GM19467 (cell line): ENCODE data around the gene IRX4.

Experiments
- ATAC-seq: cut with Tn5 transposase; IDR thresholded peaks from one replicate; pipeline ENCODE4 v1.9.1; 2021; ENCODE audit warnings: mild to moderate bottlenecking, moderate library complexity; ENCODE audit not compliant: unreplicated experiment

IRX4 gene

GRCh38 chr5:1892685-1893445 lies 10.1 kb upstream of the IRX4 start:
- no peak for ATAC-seq

DNA sequence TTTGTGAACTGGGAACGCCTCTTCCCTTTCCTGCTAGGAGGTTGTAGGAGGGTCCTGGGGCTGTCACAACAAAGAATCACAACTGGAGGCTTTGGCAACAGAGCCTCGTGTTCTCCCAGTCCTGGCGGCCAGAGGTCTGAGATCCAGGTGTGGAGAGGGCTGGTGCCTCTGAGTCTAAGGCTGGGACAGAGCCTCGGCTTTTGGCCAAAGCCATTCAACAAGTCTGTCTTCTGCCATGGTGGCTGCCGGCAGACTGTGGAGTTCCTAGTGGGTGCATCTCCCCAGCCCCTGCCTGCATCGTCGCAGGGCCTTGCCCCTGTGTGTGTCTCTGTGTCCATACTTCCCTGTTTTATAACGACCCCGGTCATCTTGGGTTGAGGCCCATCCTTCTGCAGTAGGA lies 9.5 kb upstream of the IRX4 start:
- no peak for ATAC-seq

DNA sequence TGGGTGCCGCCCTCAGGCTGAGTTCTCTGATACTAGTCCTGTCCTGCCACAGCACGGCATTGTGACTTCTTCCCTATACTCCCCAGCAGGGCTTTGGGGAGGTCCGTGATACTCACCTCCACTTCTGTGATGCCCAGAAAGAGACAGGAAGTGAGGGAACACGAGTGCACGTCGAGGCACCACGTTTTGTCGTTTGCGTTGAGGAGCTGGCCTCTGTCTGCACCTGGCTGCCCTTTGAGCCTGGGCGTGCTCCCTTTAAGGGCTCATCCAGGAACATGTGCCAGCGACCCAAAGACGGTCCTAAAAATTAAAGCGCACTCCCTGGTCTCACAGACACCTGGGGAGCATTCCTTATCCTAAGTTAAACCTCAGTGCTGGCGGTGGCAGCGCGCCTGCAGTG lies 8.7 kb upstream of the IRX4 start:
- ATAC-seq = no peak

GRCh38 chr5:1890296-1890695 lies 7.6 kb upstream of the IRX4 start:
- no peak for ATAC-seq

- ATAC-seq = no peak
These were observed 6.8 kb upstream of the IRX4 start for GRCh38 chr5:1889321-1890065.

DNA sequence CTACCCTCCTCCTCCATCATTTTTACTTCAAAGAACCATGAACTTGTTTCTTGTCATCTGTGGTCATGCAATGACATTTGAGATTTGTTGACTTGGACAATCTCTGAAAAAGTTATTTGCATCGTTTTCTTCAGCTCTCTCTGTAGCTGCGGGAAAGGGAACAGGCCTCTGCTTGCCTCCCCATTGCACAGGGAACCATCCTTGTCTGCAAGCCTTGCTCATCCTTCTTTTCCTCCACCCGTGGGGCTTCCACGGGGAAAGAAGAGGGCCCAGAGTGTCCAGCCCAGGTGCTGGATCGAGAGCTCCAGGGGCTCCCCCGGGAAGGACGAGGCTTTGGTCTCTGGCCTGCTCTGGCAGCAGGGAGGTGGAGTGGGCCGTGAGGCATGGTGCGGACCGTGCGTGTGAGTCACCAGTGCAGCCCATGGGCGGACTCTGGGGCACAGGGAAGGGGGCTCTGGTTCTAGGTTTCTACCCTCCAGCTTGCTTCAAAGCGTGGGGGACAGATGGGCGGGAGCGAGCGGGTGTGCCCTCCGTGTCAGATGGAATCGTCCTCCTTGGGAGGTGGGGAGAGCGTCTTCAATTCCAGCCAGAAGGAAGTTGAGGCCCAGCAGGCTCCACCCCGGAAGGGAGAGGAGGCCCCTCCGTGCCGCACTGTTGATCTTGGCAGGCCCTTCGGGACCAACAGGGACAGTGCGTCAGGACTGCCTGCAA lies 6.0 kb upstream of the IRX4 start:
- ATAC-seq = no peak

- ATAC-seq = no peak
These were observed 5.0 kb upstream of the IRX4 start for GRCh38 chr5:1887588-1888360.

GRCh38 chr5:1886846-1887587 lies 4.3 kb upstream of the IRX4 start:
- ATAC-seq = no peak

GRCh38 chr5:1885868-1886845 lies 3.4 kb upstream of the IRX4 start:
- no peak for ATAC-seq

GRCh38 chr5:1885404-1885755 lies 2.7 kb upstream of the IRX4 start:
- no peak for ATAC-seq

- ATAC-seq = no peak
These were observed 2.1 kb upstream of the IRX4 start for GRCh38 chr5:1884678-1885403.

- ATAC-seq = no peak
These were observed 1.4 kb upstream of the IRX4 start for GRCh38 chr5:1883925-1884677.

GRCh38 chr5:1883120-1883924 lies 597 bp upstream of the IRX4 start:
- ATAC-seq = no peak

GRCh38 chr5:1881731-1882336 lies 891 bp downstream of the IRX4 start:
- ATAC-seq = no peak

DNA sequence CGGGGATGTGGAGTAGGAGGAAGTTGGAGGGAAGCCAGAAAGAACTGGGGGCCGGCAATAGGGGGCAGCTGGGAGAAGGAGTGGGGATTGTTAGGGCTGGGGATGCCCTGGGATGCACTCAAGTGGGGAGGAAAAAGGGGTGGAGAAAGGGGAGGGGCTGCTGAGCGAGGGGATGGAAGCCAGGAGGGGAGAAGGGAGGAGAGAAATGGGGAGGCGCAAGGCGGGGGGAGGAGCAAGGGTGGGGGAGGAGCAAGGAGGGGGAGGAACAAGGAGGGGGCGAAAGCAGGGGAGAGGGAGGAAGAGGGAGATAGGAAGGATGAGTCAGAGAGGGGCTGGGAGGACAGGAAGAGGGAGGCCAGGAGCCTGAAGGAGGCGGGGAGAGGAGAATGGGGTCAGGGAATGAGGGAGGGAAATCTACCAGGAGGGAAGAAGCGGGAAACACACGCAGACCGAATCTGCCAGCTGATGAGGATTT lies 1.6 kb downstream of the IRX4 start:
- no peak for ATAC-seq

DNA sequence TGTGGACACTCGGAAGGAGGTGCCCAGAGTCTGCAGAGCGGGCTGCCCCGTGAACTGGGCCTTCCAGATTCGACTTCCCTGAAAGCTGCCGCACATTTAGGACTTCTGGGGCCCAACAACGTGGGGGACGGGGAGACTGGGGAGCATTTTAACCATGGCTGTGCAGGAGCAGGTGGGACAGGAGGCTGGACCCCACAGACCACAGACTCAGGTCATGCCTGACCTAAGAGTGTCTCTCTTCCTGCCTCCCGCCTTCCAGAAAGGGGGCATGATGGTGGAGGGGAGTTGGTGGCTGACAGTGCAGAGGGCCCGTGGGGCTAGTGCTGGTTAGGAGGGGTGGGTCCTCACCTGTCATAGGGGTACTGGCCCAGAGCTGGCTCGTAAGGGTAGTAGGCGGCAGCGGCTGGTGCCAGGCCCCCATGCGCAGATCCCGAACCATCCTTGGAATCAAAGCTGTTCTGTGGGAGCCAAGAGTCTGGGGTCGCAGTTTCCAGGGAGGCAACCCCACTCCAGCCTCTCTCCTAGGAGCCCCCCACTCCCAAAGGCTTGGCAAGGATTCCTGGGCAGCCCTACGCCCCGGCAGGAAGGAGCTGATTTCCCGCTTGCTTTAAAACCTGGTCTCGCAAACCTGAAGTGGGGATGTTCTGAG lies 2.2 kb downstream of the IRX4 start:
- ATAC-seq = no peak
